ENCODE data around the gene SPAG6. TPM values are rescaled to one million over a fixed set of nuclear protein-coding genes. Genes with fewer than 3 reads are reported as not detected.

The SPAG6 gene
- total and polyA plus RNA-seq, 2 experiments from 2014 or later: 0.21 TPM; not detected in 1

- Mint-ChIP-seq H3K4me1 (peaks cover 11% of the 10 kb centered on the region), H3K4me3 (no peak overlapping the region), H3K9me3 (no peaks in the 10 kb centered on the region), H3K27ac (no peak overlapping the region), H3K36me3 (ENCODE audit: low read depth) (no peaks in the 10 kb centered on the region), H3K27me3 (ENCODE audit: insufficient read depth, low read depth, poor library complexity) (peaks cover 37% of the 10 kb centered on the region)
- H3K4me3 ChIP-seq: no peak overlapping the region
- 0 out of 2 replicates have a peak, but pooled peaks cover 12% of the 10 kb centered on the region for H4K20me1 ChIP-seq (replicated peaks; ENCODE audit: insufficient read depth)
- no peaks in the 10 kb centered on the region for H3K36me3 ChIP-seq (ENCODE audit: insufficient read depth)
- H2AFZ ChIP-seq: no peak overlapping the region
- TF ChIP-seq EZH2phosphoT487 (IDR thresholded peaks at IDR 0.05; ENCODE audit: unreplicated experiment): no peak
- TF ChIP-seq POLR2AphosphoS5 (IDR thresholded peaks at IDR 0.05; ENCODE audit: low read depth): no peak
- peaks cover 14% of the 10 kb centered on the region for H3K4me1 ChIP-seq (ENCODE audit: insufficient read depth)
- H3K4me2 ChIP-seq: no peak overlapping the region
- H3K27me3 ChIP-seq (ENCODE audit: insufficient read depth): peaks cover 67% of the 10 kb centered on the region
- H3K27ac ChIP-seq (ENCODE audit: low read depth): no peak overlapping the region
- DNase-seq (ENCODE audit: low spot score): no peak
- H3K79me2 ChIP-seq (replicated peaks; ENCODE audit: insufficient read depth): no peaks in the 10 kb centered on the region
- H3K9me2 ChIP-seq (ENCODE audit: insufficient read depth): no peaks in the 10 kb centered on the region
- ATAC-seq: no peak
- peaks cover 10% of the 10 kb centered on the region; the same call in 1 of the 2 replicates for H3F3A ChIP-seq (replicated peaks; ENCODE audit: low read depth)
Observed at GRCh38 chr10:22442063-22442462, 96.8 kb downstream of the SPAG6 start.

- Histone ChIP-seq H3K4me3 (no peak overlapping the region), H2AFZ (no peak overlapping the region), H3K79me2 (replicated peaks; ENCODE audit: insufficient read depth) (no peaks in the 10 kb centered on the region), H3K27me3 (ENCODE audit: insufficient read depth) (peaks cover 63% of the 10 kb centered on the region), H3K27ac (ENCODE audit: low read depth) (no peak overlapping the region), H3K9me2 (ENCODE audit: insufficient read depth) (no peaks in the 10 kb centered on the region), H3K4me1 (ENCODE audit: insufficient read depth) (peaks cover 14% of the 10 kb centered on the region), H3K36me3 (ENCODE audit: insufficient read depth) (no peaks in the 10 kb centered on the region), H3K4me2 (no peak overlapping the region), H4K20me1 (replicated peaks; ENCODE audit: insufficient read depth) (0 out of 2 replicates have a peak, but pooled peaks cover 12% of the 10 kb centered on the region), H3F3A (replicated peaks; ENCODE audit: low read depth) (peaks cover 10% of the 10 kb centered on the region; the same call in 1 of the 2 replicates)
- Mint-ChIP-seq H3K27ac (no peak overlapping the region), H3K36me3 (ENCODE audit: low read depth) (no peaks in the 10 kb centered on the region), H3K4me3 (no peak overlapping the region), H3K27me3 (ENCODE audit: insufficient read depth, low read depth, poor library complexity) (peaks cover 34% of the 10 kb centered on the region), H3K4me1 (peaks cover 11% of the 10 kb centered on the region), H3K9me3 (no peaks in the 10 kb centered on the region)
- no peak for DNase-seq (ENCODE audit: low spot score)
- TF ChIP-seq ETS1 (IDR thresholded peaks at IDR 0.05) (no peak), ZNF462 (CRISPR knock-in tag; IDR thresholded peaks at IDR 0.05) (no peak)
- ATAC-seq: no peak
Observed at GRCh38 chr10:22442468-22442867, 97.2 kb downstream of the SPAG6 start.
